K562 (cell line): ENCODE measurements around the gene CFAP126. TPM values are rescaled to one million over a fixed set of nuclear protein-coding genes. Genes with fewer than 3 reads are reported as not detected.

Source experiments
- ARID1B ChIP-seq: fragments of 450-650 bp; IDR thresholded peaks from 2 replicates; pipeline ENCODE4 v1.6.1; 2016; ENCODE audit warnings: antibody characterized with exemption, mild to moderate bottlenecking, inconsistent platforms
- FOXJ3 ChIP-seq: sonication (generic); formaldehyde crosslinking; IDR thresholded peaks from 2 replicates; pipeline ENCODE4 v1.4.0; 2020; ENCODE audit warnings: mild to moderate bottlenecking, missing genetic modification reagents
- HEY1 ChIP-seq: fragments of 250-450 bp; sonication (Bioruptor Pico); IDR thresholded peaks from 2 replicates; pipeline ENCODE4 v1.5.0; 2020; ENCODE audit warnings: mild to moderate bottlenecking, moderate library complexity, borderline replicate concordance
- KAT2B ChIP-seq: IDR thresholded peaks from one replicate; pipeline ENCODE4 v1.6.1; 2012; ENCODE audit warnings: low read depth, mild to moderate bottlenecking, control low read depth, inconsistent platforms, low read length, moderate library complexity
- KLF1 ChIP-seq: fragments of 450-650 bp; IDR thresholded peaks from 2 replicates; pipeline ENCODE4 v1.6.1; 2016; ENCODE audit warnings: missing genetic modification characterization, missing compliant biosample characterization
- KLF6 ChIP-seq: fragments of 250-450 bp; sonication (Bioruptor Pico); IDR thresholded peaks from 2 replicates; pipeline ENCODE4 v1.4.0; 2020; ENCODE audit warnings: mild to moderate bottlenecking, moderate library complexity, borderline replicate concordance
- PHB2 ChIP-seq: fragments of 450-650 bp; IDR thresholded peaks from 2 replicates; pipeline ENCODE4 v1.6.1; 2017; ENCODE audit warnings: low read depth
- PHTF2 ChIP-seq: fragments of 250-450 bp; sonication (Bioruptor Pico); IDR thresholded peaks from 2 replicates; pipeline ENCODE4 v1.5.0; 2021; ENCODE audit warnings: mild to moderate bottlenecking
- SMAD2 ChIP-seq: fragments of 150-350 bp; IDR thresholded peaks from 2 replicates; pipeline ENCODE4 v1.6.1; 2014; ENCODE audit warnings: low read depth, mild to moderate bottlenecking, low read length
- TAF1 ChIP-seq: IDR thresholded peaks from 2 replicates; pipeline ENCODE4 v1.6.1; 2011; ENCODE audit warnings: mild to moderate bottlenecking, low read length, moderate library complexity; ENCODE audit not compliant: insufficient read depth, control insufficient read depth, severe bottlenecking; ENCODE audit errors: extremely low read depth
- ZC3H11A ChIP-seq: IDR thresholded peaks from 2 replicates; pipeline ENCODE4 v1.6.1; 2012; ENCODE audit warnings: low read depth, low read length, improper control_type of control experiment
- ZNF589 ChIP-seq: fragments of 200-800 bp; sonication (Bioruptor generic); IDR thresholded peaks from 2 replicates; pipeline ENCODE4 v1.6.1; 2016; ENCODE audit warnings: low read depth, missing genetic modification characterization, missing compliant biosample characterization
- ZSCAN29 ChIP-seq: fragments of 450-650 bp; IDR thresholded peaks from 2 replicates; pipeline ENCODE4 v1.6.1; 2017
- polyA plus RNA-seq, 8 experiments: library from polyadenylated mRNA; depleted of rRNA in 4 of 8; stranded (reverse) in 5 of 8; unstranded in 3 of 8; fragments of >200 nt; fragmentation: Nextera tagmentation in 2 of 8; fragmentation: Illumina TruSeq in 1 of 8; extraction: Ambion mirVana in 2 of 8; extraction: Trizol in 1 of 8; gene quantifications; 2 replicates each; pipeline versions ENCODE4 v1.2.1 to v1.2.3, GENCODE V29; 2011 to 2014; ENCODE audit warnings: inconsistent platforms in 1 of 8, missing spikeins in 1 of 8
- total RNA-seq, 7 experiments: library from RNA; depleted of rRNA in 6 of 7; stranded (reverse); fragments of >200 nt in 6 of 7; fragmentation: Illumina TruSeq in 2 of 7; extraction: Trizol in 2 of 7; gene quantifications; 2 replicates each; pipeline versions ENCODE4 v1.2.1 to v1.2.3, GENCODE V29; 2011 to 2021; ENCODE audit warnings: low replicate concordance in 1 of 7
- TF ChIP-seq, protein P1 (sequence below): sonication (generic); formaldehyde crosslinking; IDR thresholded peaks from 2 replicates; pipeline ENCODE4 v1.8.0; 2022; ENCODE audit warnings: mild to moderate bottlenecking, missing genetic modification reagents
- TF ChIP-seq, protein P2 (sequence below), 2 experiments: fragments of 450-650 bp; IDR thresholded peaks; 2 replicates each; pipeline ENCODE4 v1.6.1; 2018; ENCODE audit warnings: mild to moderate bottlenecking in 2 of 2, low read depth in 1 of 2; ENCODE audit not compliant: partially characterized antibody in 2 of 2
- TF ChIP-seq, protein P3 (sequence below): fragments of 250-450 bp; sonication (Bioruptor Pico); IDR thresholded peaks from 2 replicates; pipeline ENCODE4 v1.5.0; 2021; ENCODE audit warnings: mild to moderate bottlenecking, moderate library complexity
- TF ChIP-seq, protein P4 (sequence below): fragments of 150-350 bp; conservative IDR thresholded peaks from 2 replicates; pipeline ENCODE4 v1.6.1; 2014; ENCODE audit warnings: low read length

Gene CFAP126
- total and polyA plus RNA-seq, 9 of the 15 experiments (the other 6 are each of a cell fraction or from before 2014, with no cell fraction given), result not detected

DNA sequence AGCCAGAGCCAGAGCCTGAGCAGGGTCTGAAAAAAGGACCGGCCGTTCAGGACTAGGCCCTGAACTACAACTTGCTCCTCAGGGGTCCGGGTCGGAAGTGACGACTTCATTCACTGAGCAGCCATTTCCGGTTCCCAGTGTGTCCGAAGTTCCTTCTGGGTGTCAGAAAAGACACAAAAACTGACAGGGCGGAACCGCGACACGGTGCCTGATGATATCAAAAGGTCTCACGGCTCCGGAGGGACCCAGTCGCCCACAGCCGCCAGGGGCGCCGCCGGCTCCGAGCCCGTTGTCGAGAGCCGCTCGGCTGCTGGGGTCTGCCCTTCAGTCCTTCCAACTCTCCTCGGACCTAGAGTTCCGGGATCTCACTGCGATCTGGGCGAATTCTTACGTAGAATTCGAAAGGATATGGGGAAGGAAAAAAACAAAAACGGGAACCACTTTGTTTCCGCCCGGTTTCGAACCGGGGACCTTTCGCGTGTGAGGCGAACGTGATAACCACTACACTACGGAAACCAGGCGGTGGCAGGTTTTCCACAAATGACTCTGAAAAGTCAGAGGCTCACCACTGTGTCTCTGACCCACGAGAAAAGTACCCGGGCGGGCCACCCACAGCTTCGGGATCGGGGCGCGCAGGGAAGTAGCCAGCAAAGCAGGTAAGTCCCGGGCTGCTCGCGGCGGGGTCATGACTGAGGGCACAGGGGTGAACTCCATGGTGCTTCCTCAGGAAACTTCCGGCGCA is 31.8 kb upstream of the CFAP126 start (continued):
- TF ChIP-seq, protein P1, sequence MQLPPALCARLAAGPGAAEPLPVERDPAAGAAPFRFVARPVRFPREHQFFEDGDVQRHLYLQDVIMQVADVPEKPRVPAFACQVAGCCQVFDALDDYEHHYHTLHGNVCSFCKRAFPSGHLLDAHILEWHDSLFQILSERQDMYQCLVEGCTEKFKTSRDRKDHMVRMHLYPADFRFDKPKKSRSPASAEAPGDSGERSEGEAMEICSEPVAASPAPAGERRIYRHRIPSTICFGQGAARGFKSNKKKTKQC (CRISPR knock-in tag), result peak; percentile 58; the same call in 1 of the 2 replicates
- TF ChIP-seq, protein P2, sequence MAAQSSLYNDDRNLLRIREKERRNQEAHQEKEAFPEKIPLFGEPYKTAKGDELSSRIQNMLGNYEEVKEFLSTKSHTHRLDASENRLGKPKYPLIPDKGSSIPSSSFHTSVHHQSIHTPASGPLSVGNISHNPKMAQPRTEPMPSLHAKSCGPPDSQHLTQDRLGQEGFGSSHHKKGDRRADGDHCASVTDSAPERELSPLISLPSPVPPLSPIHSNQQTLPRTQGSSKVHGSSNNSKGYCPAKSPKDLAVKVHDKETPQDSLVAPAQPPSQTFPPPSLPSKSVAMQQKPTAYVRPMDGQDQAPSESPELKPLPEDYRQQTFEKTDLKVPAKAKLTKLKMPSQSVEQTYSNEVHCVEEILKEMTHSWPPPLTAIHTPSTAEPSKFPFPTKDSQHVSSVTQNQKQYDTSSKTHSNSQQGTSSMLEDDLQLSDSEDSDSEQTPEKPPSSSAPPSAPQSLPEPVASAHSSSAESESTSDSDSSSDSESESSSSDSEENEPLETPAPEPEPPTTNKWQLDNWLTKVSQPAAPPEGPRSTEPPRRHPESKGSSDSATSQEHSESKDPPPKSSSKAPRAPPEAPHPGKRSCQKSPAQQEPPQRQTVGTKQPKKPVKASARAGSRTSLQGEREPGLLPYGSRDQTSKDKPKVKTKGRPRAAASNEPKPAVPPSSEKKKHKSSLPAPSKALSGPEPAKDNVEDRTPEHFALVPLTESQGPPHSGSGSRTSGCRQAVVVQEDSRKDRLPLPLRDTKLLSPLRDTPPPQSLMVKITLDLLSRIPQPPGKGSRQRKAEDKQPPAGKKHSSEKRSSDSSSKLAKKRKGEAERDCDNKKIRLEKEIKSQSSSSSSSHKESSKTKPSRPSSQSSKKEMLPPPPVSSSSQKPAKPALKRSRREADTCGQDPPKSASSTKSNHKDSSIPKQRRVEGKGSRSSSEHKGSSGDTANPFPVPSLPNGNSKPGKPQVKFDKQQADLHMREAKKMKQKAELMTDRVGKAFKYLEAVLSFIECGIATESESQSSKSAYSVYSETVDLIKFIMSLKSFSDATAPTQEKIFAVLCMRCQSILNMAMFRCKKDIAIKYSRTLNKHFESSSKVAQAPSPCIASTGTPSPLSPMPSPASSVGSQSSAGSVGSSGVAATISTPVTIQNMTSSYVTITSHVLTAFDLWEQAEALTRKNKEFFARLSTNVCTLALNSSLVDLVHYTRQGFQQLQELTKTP (IDR thresholded peaks at IDR 0.05; ENCODE audit: low read depth in 1 of 2, partially characterized antibody in 2 of 2), result peak in 1 of 2 experiments; percentile 90
- TF ChIP-seq, protein P3, sequence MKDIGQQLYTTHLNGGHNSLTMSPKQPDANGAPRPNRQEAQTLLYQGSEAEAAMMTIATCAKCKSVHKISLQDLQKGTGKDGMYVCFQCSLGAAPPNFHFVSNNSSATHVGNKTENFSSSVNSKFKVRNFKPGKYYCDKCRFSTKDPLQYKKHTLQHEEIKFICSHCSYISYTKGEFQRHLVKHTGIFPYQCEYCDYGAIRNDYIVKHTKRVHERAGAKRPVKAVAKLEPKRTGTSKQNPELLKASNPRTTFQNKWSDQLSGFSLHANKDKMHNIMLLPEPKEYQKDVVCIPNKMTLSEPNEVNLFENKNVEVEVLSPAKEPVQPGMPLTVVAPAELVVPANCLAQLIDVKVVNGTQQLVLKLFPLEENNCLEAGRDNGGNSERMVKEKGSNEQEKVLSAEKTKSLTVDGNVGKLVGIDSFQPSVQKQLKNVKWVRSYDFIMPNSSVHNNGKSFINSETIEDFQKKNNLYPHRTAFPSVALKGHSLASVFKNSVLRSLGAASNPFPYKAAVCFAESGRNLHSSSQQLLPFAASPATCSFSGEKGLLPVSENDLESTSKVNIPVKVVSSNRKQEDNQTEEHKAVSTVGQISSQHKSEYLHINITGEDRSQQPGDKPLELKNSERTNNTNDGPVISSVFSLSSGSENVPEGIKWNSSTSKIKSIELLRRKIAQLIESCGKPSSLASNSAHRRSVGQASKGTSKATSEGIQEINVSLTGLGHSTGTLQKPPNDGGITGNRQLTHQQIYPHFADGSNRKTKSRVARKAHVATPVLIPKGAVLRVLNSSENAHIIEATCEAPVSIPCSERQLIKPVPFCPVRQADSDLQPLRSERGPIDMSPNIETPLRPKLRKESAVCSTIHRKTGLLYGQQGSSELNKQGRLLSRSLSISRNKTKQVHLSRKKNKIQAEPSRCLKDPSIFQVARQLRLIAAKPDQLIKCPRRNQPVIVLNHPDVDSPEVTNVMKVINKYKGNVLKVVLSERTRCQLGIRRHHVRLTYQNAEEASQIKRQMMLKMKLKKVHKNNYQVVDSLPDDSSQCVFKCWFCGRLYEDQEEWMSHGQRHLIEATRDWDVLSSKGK (CRISPR knock-in tag), result no peak
- TF ChIP-seq KLF1 (tag) (peak; percentile 75), ZC3H11A (0 out of 2 replicates have a peak, but pooled peaks have one; percentile 15), HEY1 (no peak), PHB2 (peak; percentile 41; the same call in 1 of the 2 replicates), KAT2B (no peak), KLF6 (peak; percentile 14; the same call in 1 of the 2 replicates), PHTF2 (CRISPR knock-in tag) (no peak), ZSCAN29 (peak; percentile 90), FOXJ3 (CRISPR knock-in tag) (no peak; the same call in 1 of the 2 replicates), ZNF589 (CRISPR knock-in tag) (no peak), SMAD2 (no peak), ARID1B (peak; percentile 64), TAF1 (peak; percentile 92)
- TF ChIP-seq, protein P4, sequence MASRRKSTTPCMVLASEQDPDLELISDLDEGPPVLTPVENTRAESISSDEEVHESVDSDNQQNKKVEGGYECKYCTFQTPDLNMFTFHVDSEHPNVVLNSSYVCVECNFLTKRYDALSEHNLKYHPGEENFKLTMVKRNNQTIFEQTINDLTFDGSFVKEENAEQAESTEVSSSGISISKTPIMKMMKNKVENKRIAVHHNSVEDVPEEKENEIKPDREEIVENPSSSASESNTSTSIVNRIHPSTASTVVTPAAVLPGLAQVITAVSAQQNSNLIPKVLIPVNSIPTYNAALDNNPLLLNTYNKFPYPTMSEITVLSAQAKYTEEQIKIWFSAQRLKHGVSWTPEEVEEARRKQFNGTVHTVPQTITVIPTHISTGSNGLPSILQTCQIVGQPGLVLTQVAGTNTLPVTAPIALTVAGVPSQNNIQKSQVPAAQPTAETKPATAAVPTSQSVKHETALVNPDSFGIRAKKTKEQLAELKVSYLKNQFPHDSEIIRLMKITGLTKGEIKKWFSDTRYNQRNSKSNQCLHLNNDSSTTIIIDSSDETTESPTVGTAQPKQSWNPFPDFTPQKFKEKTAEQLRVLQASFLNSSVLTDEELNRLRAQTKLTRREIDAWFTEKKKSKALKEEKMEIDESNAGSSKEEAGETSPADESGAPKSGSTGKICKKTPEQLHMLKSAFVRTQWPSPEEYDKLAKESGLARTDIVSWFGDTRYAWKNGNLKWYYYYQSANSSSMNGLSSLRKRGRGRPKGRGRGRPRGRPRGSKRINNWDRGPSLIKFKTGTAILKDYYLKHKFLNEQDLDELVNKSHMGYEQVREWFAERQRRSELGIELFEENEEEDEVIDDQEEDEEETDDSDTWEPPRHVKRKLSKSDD, result no peak
